Urothelium cell line (cell line): Measurements from ENCODE around the gene MRPS27.

Source experiments
- DNase-seq: peaks from one replicate; pipeline ENCODE4 v3.0.0; 2011; ENCODE audit warnings: low spot score, mixed read lengths
- FAIRE-seq: peaks from 2 replicates; lab custom pipeline; 2011; peaks lifted over from hg19 to GRCh38; lab: Jason Lieb, UNC

Gene MRPS27

DNA sequence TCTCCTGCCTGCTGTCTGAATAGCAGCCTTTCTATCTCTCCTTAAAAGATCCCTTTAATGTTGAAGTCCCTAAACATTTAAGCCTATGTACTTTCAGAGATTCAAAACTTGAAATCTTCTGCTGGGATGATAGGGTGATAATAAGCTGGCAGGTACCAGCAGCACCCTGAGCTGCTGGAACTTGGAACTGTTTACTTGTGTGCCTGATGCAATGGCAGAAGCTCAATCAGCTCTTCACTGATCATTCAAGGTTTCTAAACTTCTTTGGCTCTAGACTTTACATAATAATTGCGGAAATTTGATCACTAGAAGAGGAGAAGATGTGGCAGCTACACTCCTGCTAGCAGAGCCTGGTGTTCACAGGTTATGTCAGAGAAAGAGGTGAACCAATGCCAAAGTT lies 27.6 kb downstream of the MRPS27 start:
- no peak for FAIRE-seq

DNA sequence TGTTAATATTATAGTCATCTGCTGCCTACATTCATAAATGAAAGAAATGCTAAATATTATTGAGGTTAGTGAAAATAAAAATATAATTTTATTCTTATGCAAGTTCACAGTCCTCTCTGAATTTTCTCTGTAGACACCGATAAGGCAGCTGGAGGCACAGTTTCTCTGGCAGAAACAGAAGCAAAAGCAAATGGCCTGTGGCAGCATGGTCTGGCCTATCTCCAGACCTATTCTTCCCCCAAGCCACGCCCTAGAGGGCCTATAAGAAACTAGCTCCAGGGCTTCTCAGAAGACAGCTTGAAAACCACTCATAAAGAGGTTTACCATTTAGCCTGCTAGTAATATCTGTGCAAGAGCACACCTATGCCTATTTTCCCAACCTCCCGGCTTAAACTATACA lies 28.4 kb downstream of the MRPS27 start:
- DNase-seq (no peak), FAIRE-seq (no peak)

More for the DNA sequence above, 27.6 kb downstream of the MRPS27 start:
- no peak for DNase-seq

DNA sequence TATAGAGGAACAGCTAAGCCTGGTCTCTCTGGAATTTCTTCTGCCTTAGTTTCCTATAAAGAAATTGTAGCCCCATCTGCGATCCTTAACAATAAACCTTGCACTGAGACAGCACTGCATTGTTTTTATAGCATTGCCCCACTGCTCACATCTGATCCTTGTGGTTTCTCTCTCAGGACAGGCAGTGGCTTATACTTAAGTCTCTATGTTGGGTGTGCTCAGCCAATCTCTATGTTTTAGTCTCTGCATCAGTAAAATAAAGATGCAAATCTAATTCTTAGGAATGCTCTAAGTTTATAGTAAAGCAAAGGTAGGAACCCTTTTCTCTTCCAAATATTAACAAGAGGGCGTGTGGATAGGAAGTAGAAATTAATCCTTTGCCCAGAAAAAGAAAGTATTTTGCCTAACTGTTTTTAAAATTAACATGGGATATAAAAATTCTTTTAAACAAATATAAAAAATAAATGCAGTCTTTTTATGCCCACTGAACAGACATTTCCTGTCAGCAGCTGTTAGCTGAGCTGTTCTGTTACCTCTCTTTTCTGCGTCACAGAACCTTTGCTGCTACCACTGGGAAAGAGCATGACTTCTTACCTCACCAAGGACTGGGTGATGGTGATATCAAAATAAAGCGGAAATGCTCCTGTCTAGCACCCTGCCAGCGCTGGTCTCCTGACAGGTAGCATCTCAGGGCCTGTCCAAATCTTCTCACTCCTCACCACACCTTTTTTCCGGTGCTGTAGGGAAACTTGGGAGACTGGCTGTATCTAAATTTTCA lies 29.5 kb downstream of the MRPS27 start:
- no peak for FAIRE-seq
- no peak for DNase-seq

DNA sequence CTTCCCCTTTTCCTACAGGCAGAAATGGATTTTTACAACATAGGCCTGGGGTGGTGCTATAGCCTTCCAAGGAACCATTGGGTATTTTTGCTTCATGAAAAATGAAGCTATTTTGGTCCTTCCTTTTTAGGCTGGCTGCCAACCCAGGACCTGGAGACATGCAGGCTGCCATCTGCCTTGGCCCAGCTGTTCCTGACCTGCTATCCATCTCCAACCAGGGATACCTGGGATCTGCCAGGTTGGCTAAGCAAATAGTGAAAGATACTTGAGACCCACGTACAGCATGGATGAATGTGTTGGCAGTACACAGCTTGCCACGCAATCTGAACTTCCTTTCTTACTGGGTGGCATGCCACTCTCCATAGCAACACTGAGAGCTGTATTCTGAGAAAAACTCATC lies 31.1 kb downstream of the MRPS27 start:
- DNase-seq (no peak), FAIRE-seq (no peak)

DNA sequence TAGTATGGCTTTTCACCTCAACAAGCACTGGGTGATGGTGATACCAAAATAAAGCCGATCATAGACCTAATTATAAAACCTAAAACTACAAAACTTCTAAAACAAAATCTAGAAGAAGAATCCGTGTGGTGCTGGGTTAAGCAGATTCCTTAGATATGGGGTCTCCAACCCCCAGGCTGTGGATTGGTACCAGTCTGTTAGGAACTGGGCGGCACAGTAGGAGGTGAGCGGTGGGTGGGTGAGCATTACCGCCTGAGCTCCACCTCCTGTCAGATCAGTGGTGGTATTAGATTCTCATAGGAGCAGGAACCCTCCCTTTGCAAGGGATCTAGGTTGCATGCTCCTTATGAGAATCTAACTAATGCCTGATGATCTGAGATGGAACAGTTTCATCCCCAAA lies 33.2 kb downstream of the MRPS27 start:
- no peak for DNase-seq
- no peak for FAIRE-seq

DNA sequence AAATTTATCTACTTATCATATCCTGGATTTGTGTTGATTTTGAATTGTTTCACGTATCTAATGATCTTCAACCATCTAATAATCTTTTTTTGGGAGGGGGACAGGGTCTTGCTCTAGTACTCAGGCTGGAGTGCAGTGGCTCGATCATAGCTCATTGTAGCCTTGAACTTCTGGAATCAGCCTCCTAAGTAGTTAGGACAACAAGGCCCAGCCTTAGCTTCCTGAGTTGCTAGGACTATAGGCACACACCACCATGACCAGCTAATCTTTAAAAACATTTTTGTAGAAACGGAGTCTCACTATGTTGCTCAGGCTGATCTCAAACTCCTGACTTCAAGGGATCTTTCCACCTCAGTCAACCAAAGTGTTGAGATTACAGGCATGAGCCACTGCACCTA lies 34.6 kb downstream of the MRPS27 start:
- DNase-seq, result no peak
- FAIRE-seq, result no peak

DNA sequence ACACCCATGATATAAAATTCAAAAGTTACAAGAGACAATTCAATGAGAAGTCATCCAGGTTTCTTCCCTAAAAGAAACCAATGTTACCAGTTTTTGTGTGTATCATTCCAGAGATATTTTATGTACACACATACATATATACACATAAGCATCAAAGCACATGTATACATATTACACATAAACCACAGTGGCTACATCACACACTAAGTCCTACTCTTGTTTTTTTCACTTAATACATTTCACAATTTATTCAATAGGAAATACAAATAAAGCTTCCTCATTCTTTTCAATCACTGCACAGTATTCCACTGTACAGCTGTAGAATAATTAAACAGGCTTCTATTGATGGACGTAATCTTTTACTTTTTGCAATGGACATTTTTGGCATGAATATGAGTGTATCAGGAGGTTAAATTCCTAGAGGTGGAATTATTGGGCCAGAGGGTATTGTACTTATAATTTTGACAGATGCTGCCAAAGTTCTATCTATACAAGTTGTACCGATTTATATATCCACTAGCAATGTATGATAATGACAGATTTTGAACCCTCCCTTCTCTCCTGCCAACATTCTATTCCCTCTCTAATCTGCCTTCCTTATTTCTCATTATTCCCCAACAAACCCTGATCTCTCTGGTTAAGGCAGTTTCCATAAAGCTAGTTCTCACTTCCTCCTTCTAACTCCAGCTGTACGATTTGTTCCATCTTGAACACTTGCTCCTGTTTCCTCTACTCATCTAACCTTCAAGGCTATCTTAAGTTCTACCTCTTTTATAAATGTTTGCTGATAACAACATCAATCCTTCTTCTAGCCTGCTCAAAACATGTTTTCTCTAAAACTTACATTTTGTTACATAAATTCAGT lies 35.2 kb downstream of the MRPS27 start:
- DNase-seq, result no peak
- no peak for FAIRE-seq

DNA sequence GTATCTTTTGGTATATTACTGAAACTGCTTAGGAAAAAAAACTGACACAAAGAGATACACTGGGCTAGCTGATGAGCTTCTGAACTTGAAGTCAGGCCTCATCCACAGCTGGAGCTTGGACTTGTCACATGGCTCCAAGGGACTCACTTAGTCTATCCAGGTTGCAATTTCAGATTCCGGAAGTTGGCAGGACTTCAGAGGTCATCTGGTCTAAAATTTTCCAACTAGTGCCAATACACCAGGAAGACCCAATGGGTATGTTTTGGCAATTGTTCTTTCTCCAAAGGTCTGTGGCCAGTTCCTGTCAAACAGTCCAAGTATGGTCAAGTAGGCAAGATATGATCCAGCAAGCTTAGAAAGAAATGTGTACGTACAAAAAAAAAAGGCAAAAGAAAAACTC lies 36.7 kb downstream of the MRPS27 start:
- no peak for DNase-seq
- FAIRE-seq, result no peak

GRCh38 chr5:72282878-72283277 lies 37.2 kb downstream of the MRPS27 start:
- no peak for DNase-seq
- FAIRE-seq, result no peak

- no peak for FAIRE-seq
- DNase-seq, result no peak
Measured at GRCh38 chr5:72281764-72282499, 38.1 kb downstream of the MRPS27 start.

DNA sequence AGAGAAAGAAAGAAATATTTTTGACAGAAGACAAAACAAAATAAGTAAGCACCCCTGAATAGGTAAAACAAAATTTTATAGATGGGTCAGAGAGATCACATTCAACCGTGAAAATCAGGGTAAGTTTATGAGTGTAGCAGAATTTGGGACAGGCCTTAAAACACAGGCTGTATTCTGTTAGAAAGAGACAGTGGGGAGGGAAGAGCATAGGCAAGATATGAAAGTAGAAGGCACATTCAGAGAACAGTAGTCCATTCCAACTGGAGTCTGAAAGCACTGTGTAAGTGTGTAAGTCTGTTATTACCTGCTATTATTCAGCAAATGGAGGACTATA lies 38.6 kb downstream of the MRPS27 start:
- DNase-seq (no peak), FAIRE-seq (no peak)

GRCh38 chr5:72280581-72281069 lies 39.4 kb downstream of the MRPS27 start:
- DNase-seq, result peak; percentile 13
- FAIRE-seq, result no peak

DNA sequence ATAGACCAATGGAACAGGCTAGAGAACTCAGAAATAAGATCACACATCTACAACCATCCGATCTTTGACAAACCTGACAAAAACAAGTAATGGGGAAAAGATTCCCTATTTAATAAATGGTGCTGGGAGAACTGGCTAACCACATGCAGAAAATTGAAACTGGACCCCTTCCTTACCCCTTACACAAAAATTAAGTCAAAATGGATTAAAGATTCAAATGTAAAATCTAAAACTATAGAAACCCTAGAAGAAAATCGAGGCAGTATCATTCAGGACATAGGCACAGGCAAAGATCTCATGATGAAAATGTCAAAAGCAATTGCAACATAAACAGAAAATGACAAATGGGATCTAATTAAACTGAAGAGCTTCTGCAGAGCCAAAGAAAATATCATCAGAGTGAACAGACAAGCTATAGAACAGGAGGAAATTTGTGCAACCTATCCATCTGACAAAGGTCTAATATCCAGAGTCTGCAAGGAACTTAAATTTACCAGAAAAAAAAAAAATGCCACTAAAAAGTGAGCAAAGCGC lies 43.8 kb downstream of the MRPS27 start:
- DNase-seq (no peak), FAIRE-seq (no peak)

DNA sequence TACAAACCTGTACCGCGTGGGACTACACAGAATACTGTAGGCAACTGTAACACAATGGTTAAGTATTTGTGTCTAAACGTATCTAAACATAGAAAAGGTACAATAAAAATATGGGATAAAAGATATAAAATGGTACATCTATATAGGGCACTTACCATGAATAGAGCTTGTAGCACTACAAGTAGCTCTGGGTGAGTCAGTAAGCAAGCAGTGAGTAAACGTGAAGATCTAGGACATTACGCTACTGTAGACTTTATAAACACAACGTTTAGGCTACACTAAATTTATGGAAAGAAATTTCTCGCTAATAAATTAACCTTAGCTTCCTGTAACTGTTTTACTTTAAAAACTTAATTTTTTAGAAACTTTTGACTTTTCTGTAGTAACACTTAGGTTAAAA lies 46.5 kb downstream of the MRPS27 start:
- no peak for DNase-seq
- no peak for FAIRE-seq

DNA sequence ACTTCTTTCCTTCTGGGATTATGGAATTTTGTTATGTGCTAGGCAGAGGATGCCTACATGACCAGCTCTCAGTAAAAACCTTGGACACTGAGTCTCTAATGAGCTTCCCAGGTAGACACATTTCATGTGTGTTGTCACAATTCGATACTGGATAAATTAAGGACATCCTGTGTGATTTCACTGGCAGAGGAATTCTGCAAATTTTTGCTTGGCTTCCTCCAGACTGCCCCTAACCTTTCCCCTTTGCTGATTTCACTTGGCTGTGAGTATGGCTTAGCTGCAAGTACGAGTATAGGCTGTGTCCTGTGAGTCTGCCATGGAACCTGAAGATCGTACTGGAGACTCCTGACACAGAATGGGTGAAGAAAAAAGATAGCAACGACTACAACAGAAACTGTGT lies 47.6 kb downstream of the MRPS27 start:
- FAIRE-seq (no peak), DNase-seq (no peak)

DNA sequence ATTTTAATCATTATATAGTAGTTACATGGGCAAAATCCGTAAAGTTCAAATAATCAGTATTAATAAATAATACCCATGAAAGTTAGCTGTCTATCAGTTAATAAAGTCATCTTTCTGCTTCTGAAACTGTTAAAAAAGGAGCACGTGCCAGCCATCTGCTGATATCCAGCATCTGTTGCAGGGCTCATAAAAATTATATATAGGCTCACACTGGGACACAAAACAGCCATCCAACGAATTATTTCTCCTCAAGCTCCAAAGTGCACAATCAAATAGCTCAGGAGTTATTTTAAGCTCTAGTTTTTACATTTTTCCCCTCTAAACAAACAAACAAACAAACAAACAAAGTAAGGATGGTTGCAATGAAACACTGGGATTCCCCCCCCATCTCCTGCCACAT lies 48.3 kb downstream of the MRPS27 start:
- FAIRE-seq, result no peak
- DNase-seq, result no peak

DNA sequence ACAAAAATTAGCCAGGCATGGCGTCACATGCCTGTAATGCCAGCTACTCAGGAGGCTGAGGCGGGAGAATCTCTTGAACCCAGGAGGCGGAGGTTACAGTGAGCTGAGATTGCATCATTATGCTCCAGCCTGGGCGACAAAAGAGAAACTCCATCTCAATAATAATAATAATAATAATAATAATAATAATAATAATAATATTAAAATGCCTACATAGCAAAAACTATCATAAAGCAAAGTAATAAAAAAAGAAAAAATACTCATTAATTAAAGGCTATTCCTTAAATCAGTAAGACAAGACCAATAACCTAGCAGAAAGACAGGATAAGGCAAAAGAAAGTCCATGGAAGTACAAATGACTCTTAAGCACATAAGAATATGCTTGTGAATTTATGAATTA lies 50.0 kb downstream of the MRPS27 start:
- no peak for FAIRE-seq
- no peak for DNase-seq

GRCh38 chr5:72269411-72269780 lies 50.6 kb downstream of the MRPS27 start:
- FAIRE-seq (no peak), DNase-seq (no peak)

- FAIRE-seq (no peak), DNase-seq (peak; percentile 35)
Measured at GRCh38 chr5:72268753-72269410, 51.2 kb downstream of the MRPS27 start.

GRCh38 chr5:72268260-72268659 lies 51.8 kb downstream of the MRPS27 start:
- no peak for DNase-seq
- FAIRE-seq, result no peak

DNA sequence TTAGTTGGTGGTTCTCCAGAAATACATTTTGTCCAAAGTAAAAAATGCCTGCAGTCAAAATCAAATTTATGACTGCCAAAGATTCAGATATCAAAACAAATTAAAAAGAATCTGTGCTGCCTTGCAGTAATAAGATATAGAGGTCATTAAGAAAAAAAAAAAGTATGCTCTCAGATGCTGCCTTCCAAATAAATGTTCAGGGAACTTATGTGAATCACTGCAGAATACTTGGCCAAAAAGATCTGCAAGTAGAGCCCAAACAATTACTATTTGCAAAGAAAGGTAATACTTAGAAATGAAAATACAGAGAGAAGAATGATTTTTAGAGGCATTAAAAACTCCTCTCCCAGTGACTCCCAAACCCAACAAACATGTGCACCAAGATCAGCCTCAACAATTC lies 52.4 kb downstream of the MRPS27 start:
- FAIRE-seq, result no peak

More for the DNA sequence above, 52.4 kb downstream of the MRPS27 start:
- DNase-seq, result no peak
